GM19193 (cell line): Measurements from ENCODE around the gene MRPL19.

Experiments
- POLR2A ChIP-seq: IDR thresholded peaks from 4 replicates; pipeline ENCODE4 v1.6.1; 2011; ENCODE audit not compliant: insufficient read depth, insufficient read length; ENCODE audit errors: extremely low read depth

Gene MRPL19

DNA sequence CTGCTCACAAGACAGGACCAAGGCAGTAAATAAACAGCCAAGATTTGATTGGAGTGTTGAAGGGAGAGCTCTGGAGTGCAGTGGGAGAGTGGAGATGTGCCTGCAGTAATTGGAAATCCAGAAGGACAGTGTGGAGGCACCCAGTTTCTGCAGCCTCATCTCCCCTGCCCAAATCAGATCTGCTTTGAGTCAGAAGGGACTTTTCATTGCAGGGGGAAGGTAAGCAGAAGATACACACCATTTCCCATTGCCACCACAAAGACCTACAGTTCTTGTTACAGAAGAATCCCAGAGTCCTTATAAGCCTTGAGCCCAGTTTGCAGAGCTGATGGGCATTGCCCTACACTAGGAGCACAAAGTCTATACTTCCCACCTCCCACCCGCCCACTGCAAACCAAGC lies 91.4 kb downstream of the MRPL19 start:
- no peak for TF ChIP-seq POLR2A
